Measurements from ENCODE around the gene RASSF4.

Gene RASSF4

GRCh38 chr10:44914891-44915290 is 44.7 kb upstream of the RASSF4 start:
- no peak for DNase-seq (ENCODE audit: extremely low read depth, low read depth)
- TF ChIP-seq, protein P1, sequence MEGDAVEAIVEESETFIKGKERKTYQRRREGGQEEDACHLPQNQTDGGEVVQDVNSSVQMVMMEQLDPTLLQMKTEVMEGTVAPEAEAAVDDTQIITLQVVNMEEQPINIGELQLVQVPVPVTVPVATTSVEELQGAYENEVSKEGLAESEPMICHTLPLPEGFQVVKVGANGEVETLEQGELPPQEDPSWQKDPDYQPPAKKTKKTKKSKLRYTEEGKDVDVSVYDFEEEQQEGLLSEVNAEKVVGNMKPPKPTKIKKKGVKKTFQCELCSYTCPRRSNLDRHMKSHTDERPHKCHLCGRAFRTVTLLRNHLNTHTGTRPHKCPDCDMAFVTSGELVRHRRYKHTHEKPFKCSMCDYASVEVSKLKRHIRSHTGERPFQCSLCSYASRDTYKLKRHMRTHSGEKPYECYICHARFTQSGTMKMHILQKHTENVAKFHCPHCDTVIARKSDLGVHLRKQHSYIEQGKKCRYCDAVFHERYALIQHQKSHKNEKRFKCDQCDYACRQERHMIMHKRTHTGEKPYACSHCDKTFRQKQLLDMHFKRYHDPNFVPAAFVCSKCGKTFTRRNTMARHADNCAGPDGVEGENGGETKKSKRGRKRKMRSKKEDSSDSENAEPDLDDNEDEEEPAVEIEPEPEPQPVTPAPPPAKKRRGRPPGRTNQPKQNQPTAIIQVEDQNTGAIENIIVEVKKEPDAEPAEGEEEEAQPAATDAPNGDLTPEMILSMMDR (IDR thresholded peaks at IDR 0.05; ENCODE audit: low read depth, low read length, missing control alignments) = no peak
- no peak overlapping the region for H3K4me3 ChIP-seq (replicated peaks; ENCODE audit: low read depth, low read length)

DNA sequence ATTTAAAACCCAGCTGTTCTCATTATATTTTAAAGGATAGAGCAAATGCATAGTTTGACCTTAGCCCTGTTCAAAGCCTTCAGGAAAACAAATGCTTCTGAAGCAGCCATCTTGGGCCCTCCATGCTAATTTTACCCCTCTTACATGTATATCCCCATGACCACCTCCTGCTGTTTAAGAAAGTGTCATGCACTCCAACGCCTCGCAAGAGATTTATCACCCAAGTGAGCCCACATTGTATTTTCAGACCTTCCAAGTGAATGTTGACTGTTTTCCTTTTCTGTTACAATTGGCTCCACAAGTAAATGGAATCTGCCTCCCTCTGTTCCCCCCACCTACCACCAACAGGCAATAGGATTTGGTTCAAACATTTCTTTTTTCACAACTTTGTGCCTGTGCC is 43.2 kb upstream of the RASSF4 start:
- no peak for DNase-seq (ENCODE audit: extremely low read depth, low read depth)
- no peak overlapping the region for H3K4me3 ChIP-seq (replicated peaks; ENCODE audit: low read depth, low read length)
- TF ChIP-seq, protein P1 (IDR thresholded peaks at IDR 0.05; ENCODE audit: low read depth, low read length, missing control alignments) = no peak

DNA sequence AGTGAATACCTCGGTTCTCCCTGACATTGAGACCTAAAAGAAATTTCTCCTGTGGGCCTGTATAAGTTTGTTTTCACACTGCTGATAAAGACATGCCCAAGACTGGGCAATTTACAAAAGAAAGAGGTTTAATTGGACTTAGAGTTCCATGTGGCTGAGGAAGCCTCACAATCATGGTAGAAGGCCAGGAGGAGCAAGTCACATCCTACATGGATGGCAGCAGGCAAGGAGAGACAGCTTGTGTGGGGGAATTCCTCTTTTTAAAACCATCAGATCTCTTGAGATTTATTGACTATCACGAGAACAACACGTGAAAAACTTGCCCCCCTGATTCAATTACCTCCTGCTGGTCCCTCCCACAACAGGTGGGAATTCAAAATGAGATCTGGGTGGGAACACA is 41.8 kb upstream of the RASSF4 start:
- TF ChIP-seq, protein P1 (IDR thresholded peaks at IDR 0.05; ENCODE audit: low read depth, low read length, missing control alignments) = no peak
- DNase-seq (ENCODE audit: extremely low read depth, low read depth) = no peak
- H3K4me3 ChIP-seq (replicated peaks; ENCODE audit: low read depth, low read length) = no peak overlapping the region

- no peak for DNase-seq (ENCODE audit: extremely low read depth, low read depth)
- H3K4me3 ChIP-seq (replicated peaks; ENCODE audit: low read depth, low read length) = no peak overlapping the region
- TF ChIP-seq, protein P1 (IDR thresholded peaks at IDR 0.05; ENCODE audit: low read depth, low read length, missing control alignments) = no peak
Measured at GRCh38 chr10:44920252-44920651, 39.4 kb upstream of the RASSF4 start.

DNA sequence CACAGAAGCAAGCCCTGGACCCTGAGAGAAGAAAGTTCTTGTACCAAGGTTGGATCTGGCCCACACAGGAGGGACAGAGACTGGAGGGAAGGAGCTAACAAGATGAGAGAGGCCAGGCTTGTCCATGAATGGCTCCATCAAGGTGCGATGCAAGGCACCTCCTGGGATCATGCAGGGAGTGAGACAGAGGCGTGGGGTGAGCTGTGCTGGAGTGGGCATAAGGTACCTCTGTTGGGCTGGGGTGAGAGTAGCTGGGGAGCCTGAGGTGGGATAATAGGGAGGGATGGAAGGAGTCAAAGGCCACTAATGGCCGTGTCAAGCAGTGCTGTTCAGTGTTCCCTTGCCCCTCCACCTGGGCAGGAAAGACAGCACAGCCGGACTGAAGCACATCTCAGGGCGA is 38.5 kb upstream of the RASSF4 start:
- DNase-seq (ENCODE audit: extremely low read depth, low read depth) = no peak
- H3K4me3 ChIP-seq (replicated peaks; ENCODE audit: low read depth, low read length) = no peak overlapping the region
- TF ChIP-seq, protein P1 (IDR thresholded peaks at IDR 0.05; ENCODE audit: low read depth, low read length, missing control alignments) = no peak

GRCh38 chr10:44921506-44921905 is 38.1 kb upstream of the RASSF4 start:
- TF ChIP-seq, protein P1 (IDR thresholded peaks at IDR 0.05; ENCODE audit: low read depth, low read length, missing control alignments) = no peak
- DNase-seq (ENCODE audit: extremely low read depth, low read depth) = no peak

GRCh38 chr10:44922021-44922420 is 37.6 kb upstream of the RASSF4 start:
- TF ChIP-seq, protein P1 (IDR thresholded peaks at IDR 0.05; ENCODE audit: low read depth, low read length, missing control alignments) = no peak
- no peak overlapping the region for H3K4me3 ChIP-seq (replicated peaks; ENCODE audit: low read depth, low read length)
- DNase-seq (ENCODE audit: extremely low read depth, low read depth) = no peak

More at GRCh38 chr10:44921506-44921905, 38.1 kb upstream of the RASSF4 start:
- no peak overlapping the region for H3K4me3 ChIP-seq (replicated peaks; ENCODE audit: low read depth, low read length)

All from HFF-Myc (cell line).